Parietal lobe (tissue), 1 donor: Measurements from ENCODE around the gene SERPINB8. TPM values are rescaled to one million over a fixed set of nuclear protein-coding genes. Genes with fewer than 3 reads are reported as not detected.

Experiments used
- total RNA-seq: library from RNA; depleted of rRNA; stranded (reverse); fragments of >200 nt; gene quantifications from one replicate; pipeline ENCODE4 v1.2.3, GENCODE V29; 2014

SERPINB8 gene
- total RNA-seq, result 1.3 TPM

GRCh38 chr18:63969942-63970808 is at the start of gene SERPINB8:
TSS of gene SERPINB8 (plus strand) at chr18:63970081. CDS start at chr18:63978309, 8,228 bp downstream.

GRCh38 chr18:63949068-63949737 is 20.7 kb upstream of the SERPINB8 start, which contains the start of gene HMSD:
TSS of gene HMSD (plus strand) at chr18:63949301. CDS start at chr18:63953456, 4,155 bp downstream.

Other genes starting within 250 kb of the SERPINB8 start
- not detected for gene SERPINB7, start 194.7 kb upstream of the SERPINB8 start, total RNA-seq
- not detected for gene SERPINB2, start 82.4 kb upstream of the SERPINB8 start, total RNA-seq
- gene SERPINB10, start 62.1 kb upstream of the SERPINB8 start, total RNA-seq, result not detected
- gene HMSD, start 20.8 kb upstream of the SERPINB8 start, total RNA-seq, result 3.4 TPM
- not detected for gene LINC00305, start 179.0 kb downstream of the SERPINB8 start, total RNA-seq